Putamen (tissue), 1 donor: ENCODE measurements around the gene CAP2.
"Not testable (repeated sequence)": the region's sequence is repeated elsewhere in the genome, so short reads cannot be mapped to it uniquely, and the experiment has no call there.

ENCODE experiments used
- DNase-seq: peaks from one replicate; pipeline ENCODE4 v3.0.0-alpha.2; 2016; ENCODE audit warnings: low spot score

Gene CAP2

DNA sequence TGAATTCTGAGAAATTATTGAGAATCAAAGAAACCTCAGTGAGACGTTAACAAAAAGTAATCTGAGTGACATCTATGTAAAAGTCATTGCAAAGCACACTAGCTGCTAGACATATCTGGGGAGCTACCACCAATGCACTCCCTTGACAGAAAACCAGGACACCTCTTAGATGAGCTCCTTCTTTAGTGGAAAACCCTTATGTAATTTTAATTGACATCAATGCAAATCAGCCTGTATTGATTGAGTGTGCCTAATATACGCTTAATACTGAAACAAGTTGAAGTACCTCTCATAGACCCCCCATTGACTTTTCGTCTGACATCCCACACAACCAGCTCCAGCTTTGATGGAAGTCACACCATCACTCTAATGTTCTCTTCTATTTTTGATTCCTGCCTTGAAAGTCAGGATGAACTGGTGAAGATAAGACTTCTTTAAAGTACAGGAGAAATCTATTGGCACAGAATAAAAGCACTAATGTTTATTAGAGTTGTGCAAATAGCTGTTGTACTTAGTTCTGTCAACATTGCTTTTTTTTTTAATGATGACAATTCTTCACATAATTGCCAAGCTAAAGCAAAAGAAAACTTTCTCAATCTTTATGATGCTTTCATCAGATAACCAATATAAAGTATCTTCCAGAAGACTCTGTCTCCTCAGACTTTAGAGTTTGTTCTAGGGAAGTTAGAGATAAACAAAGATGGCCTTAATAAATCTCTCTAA lies 108.7 kb downstream of the CAP2 start:
- peak; percentile 7 for DNase-seq

DNA sequence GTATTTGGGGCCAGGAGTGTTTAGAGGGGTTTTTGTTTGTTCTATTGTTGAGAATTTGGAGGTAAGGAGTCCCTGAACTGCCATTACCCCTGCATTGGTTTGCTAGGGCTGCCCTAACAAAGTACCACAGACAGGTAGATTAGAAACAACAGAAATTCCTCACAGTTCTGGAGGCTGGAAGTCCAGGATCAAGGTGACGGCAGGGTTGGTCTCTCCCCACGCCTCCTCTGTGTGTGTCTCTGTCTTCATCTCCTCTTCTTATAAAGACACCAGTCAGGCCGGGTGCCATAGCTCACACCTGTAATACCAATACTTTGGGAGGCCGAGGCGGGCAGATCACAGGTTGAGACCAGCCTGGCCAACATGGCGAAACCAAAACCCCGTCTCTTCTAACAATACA lies 109.7 kb downstream of the CAP2 start:
- no peak for DNase-seq

DNA sequence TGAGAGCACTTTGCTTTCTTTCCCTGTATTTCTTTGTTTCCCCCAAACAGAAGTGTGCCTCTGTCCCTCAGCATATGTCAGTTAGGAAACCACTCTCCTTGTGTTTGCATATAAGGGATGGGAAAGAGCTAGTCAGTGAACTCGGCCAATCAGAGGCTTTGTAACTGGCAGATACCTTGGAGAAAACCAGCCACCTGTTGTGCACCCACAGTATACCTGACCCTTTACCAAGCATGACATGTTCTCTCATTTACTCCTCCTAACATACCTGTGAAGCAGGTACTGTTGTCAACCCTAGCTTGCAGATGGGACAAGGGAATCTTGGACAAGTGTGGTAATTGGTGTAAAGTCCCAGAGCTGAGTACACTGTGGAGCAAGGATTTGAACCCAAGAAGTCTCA lies 110.6 kb downstream of the CAP2 start:
- DNase-seq = no peak

- no peak for DNase-seq
Observed at GRCh38 chr6:17505062-17505476, 111.7 kb downstream of the CAP2 start.

GRCh38 chr6:17505767-17506280 lies 112.4 kb downstream of the CAP2 start:
- DNase-seq = no peak

DNA sequence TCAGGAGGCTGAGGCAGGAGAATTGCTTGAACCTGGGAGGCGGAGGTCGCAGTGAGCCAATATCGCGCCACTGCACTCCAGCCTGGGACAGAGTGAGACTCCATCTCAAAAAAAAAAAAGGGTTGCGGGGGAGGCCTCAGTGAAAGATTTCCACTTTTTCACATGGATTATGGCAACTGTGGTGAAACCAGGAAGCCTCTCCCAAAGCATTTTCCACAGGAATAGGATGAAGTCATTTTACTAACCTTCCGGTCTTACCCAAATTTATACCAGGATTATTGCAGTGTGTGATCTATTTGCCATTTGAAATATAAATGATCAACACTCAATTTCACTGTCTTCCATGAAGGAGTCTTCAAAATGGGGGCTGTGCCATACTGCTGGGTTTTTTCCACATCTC lies 113.1 kb downstream of the CAP2 start:
- DNase-seq = no peak

DNA sequence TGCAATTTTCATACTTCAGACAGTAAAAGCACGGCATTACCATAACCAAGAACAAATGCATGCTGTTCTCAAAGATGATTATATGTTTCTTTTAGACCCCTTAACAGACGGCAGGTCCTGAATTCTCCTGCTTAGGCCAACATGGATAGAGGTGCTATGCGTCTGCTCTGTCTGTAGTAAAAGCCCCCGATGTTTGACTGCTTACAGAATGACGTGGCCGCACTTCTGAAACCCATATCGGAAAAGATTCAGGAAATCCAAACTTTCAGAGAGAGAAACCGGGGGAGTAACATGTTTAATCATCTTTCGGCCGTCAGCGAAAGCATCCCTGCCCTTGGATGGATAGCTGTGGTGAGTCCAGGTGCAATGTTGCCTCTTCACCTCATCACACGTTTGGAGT lies 113.6 kb downstream of the CAP2 start:
- no peak for DNase-seq

DNA sequence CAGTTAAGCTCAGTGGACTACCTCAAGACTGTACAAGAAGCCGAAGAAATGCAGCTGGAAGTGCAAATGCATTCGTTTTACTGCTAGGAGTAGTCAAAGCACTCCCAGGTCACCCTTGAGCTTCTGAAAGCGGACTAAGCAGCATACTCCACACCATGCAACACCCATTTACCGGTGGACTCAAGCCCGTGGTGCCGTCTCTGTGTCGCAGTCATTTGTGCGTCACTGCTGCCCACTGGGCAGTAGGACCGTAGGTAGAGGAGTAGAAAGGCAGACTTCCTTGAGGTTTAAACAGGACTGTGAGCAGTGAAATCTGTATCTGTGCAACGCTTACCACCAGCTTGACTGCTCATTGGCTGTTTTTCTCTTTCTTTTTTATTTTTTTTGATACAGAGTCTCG lies 117.7 kb downstream of the CAP2 start:
- DNase-seq = no peak

DNA sequence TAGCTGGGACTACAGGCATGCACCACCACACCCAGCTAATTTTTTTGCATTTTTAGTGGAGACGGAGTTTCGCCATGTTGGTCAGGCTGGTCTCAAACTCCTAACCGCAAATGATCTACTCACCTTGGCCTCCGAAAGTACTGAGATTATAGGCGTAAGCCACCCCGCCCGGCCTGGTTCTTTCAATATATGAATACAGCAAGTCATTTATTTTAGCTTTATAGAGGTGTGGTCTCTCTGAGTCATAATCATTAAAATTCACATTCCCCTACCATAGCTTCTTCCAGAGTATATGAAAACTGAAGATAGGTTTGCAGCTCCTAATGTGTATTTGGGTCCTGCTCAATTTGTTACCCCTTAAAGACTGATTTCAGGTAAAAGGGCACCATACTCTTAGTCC lies 118.2 kb downstream of the CAP2 start:
- DNase-seq = no peak

DNA sequence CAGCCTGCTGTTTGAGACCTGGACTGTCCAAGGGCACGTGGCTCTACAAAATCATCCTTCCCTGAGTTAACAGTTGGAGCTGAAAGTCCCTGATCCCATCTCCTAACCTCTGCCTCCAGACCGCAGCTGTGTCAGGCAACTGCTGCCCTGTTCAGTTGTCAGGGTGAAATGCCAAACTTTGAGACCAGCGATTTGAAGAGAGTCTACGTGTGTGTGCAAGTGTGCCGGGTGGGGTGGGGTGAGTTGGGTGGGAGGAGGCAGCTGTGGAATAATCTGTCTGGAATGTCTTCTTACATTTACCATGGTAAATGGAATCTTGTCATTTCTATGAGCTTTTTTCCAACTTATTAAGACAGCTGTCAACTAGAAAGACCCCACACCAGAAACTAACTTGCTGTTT lies 125.7 kb downstream of the CAP2 start:
- DNase-seq = no peak

- no peak for DNase-seq
Observed at GRCh38 chr6:17525637-17526036, 132.2 kb downstream of the CAP2 start.

DNA sequence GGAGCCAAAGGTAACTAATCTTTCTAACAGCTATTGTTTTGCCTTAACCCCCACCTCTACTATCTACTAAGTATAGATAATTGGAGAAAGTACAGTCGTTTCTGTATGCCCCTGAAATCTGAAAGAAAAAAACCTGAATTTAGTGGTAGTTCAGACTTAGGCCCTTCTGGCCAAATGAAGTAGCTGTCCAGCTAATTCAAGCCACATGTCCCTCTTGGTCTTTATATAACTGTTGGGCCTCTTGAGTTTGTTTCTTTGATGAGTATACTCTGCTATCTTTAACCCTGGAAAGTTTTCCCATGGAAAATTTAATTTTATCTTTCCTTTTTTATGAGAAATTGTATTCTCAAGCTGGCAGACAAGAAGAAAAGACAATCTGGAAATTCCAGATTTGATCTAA lies 133.7 kb downstream of the CAP2 start:
- no peak for DNase-seq

GRCh38 chr6:17530321-17530835 lies 137.0 kb downstream of the CAP2 start:
- no peak for DNase-seq

DNA sequence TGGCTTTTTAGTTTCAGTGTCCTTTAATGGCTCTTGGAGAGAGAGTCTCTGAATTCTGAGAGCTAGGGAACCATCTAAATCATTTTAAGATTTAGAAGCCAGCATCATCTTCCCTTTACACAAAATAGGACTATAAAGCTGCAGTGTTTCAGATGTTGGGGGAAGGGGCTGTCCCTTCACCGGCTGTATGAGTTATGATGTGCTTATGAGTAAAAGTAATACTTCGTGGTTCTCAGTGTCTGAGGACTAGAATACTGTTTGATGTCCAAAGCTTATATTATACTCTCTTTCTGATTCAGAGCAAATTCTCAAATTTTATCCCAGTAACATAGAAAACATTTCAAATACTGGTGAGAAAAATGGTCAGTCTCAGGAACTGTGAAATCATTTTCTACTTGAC lies 143.2 kb downstream of the CAP2 start:
- DNase-seq = no peak

DNA sequence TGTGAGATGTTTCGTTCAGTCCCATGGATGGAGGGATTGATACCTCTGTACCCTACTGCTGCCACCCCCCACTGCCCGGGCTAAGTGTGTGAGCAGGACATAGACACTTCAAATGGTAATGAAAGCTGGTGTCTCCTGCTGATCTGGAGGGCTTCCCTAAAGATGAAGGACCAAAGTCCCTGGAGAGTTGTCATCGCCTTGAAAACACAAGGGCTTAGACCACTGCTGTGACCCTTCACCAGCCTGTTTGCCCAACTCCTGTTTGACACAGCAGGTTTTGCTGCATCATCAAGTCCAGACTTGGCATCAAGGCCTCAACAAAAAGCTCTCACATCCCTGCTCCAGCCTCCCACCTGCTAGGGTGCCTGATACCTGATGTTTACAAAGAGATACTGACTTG lies 148.8 kb downstream of the CAP2 start:
- DNase-seq = no peak

DNA sequence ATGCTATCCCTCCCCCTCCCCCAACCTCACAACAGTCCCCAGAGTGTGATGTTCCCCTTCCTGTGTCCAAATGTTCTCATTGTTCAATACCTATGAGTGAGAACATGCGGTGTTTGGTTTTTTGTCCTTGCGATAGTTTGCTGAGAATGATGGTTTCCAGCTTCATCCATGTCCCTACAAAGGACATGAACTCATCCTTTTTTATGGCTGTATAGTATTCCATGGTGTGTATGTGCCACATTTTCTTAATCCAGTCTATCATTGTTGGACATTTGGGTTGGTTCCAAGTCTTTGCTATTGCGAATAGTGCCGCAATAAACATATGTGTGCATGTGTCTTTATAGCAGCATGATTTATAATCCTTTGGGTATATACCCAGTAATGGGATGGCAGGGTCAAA lies 152.3 kb downstream of the CAP2 start:
- not testable (repeated sequence) for DNase-seq

GRCh38 chr6:17551383-17551958 lies 158.1 kb downstream of the CAP2 start:
- DNase-seq = peak; percentile 39

DNA sequence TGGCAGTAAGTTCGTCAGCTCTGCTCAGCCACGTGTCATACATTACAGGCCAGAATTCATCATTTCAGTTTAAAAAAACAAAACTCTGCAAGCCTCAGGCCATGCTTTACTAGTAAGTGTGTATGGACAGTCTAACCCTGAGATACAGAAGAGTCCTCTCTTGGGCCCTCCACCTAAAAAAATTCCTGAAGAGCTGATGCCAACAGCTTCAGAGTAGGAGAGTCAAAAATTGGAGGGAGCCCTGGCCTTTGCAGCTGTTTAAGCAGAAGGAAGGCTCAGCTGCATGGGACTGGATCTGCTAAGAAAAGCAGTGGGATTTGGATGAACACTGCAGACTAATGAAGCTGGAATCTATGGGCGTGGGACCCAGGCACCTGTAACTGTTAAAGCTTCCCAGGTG lies 159.5 kb downstream of the CAP2 start:
- no peak for DNase-seq

DNA sequence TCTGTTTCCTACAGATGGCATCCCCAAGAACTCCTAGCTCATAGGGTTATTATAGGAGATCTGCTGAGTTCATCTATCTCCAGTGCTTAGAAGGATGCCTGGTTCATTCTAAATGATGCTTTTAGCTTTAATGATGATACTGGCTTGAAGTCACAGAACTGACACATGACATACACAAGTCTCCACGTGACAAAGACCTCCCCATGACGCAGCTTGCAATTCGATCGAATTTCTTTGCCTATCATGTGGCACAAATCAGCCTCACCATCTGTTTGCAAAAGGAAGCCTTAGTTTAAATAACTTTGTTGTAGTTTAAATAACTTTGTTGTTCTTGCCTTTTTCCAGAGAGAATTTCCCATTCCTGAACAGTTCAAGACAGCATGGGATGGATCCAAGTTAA lies 162.6 kb downstream of the CAP2 start:
- DNase-seq = no peak

- no peak for DNase-seq
Observed at GRCh38 chr6:17562636-17563035, 169.2 kb downstream of the CAP2 start.

DNA sequence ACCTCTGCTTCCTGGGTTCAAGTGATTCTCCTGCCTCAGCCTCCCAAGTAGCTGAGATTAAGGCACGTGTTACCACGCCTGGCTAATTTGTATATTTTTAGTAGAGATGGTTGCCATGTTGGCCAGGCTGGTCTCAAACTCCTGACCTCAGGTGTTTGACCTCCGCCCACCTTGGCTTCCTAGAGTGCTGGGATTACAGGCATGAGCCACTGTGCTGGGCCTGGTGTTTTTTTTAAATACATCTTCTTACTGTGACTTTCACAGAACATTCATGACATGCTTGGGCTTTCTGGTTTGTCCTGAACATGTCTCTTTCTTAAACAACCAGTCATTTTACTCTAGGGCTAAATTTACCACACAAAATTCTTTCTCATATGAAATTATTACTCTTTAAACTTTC lies 172.0 kb downstream of the CAP2 start:
- DNase-seq = no peak

DNA sequence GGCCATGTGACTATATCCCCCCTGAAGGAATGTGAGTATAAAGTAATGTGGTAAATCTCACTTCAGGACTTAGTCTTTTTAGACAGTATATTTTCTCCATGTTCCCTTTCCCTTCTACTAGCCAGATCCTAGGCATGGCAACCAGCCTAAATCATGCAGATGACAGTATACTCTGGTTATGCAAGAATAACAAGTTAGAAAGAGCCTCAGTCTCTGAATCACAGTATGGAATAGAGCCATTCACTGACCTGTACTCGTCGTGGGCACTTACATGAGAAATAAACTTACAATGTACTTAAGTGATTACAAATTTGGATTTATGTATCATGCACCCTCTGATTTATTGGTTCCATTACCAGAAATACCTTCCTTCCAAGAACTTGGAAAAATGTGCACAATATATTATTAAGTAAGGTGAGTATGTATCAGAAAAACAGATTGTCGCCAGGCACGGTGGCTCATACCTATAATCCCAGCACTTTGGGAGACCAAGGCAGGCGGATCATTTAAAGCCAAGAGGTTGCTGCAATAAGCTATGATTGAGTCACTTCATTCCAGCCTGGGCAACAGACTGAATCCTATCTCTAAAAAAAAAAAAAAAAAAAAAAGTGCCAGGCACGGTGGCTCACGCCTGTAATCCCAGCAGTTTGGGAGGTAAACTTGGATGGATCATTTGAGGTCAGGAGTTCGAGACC lies 181.6 kb downstream of the CAP2 start:
- no peak for DNase-seq

- no peak for DNase-seq
Observed at GRCh38 chr6:17577059-17577458, 183.7 kb downstream of the CAP2 start.
